GM13977 (cell line): ENCODE measurements around the gene PPIH.
A peak's percentile ranks its signal among the peaks of the same experiment; 100 is the strongest.

Experiments
- DNase-seq: peaks from one replicate; pipeline ENCODE4 v3.0.0; 2012; ENCODE audit warnings: low spot score
- CTCF ChIP-seq: IDR thresholded peaks from 2 replicates; pipeline ENCODE4 v1.5.1; 2012; ENCODE audit warnings: mild to moderate bottlenecking, control low read depth; ENCODE audit not compliant: insufficient read depth; ENCODE audit errors: extremely low read depth, missing control alignments
- in situ Hi-C: fragments of 300-500 bp; cut with MboI; formaldehyde crosslinking; loops from one replicate; pipeline ENCODE4 v1.12.0; 2022; ENCODE audit warnings: low sequenced_read_pairs, low pct_unique_long_range_greater_than_20kb, mixed read lengths, inconsistent platforms; ENCODE audit not compliant: unreplicated experiment

PPIH gene

GRCh38 chr1:42646056-42646455, 12.2 kb upstream of the PPIH start:
- no peak for DNase-seq
- in situ Hi-C loops = no loop called here

GRCh38 chr1:42657201-42657600, 1.0 kb upstream of the PPIH start:
- no peak for DNase-seq

More at GRCh38 chr1:42646056-42646455, 12.2 kb upstream of the PPIH start:
- TF ChIP-seq CTCF = no peak

GRCh38 chr1:42658877-42659337, 684 bp downstream of the PPIH start:
- no peak for TF ChIP-seq CTCF
- DNase-seq = no peak
- in situ Hi-C loops = no loop called here

More at GRCh38 chr1:42657201-42657600, 1.0 kb upstream of the PPIH start:
- in situ Hi-C loops = no loop called here
- no peak for TF ChIP-seq CTCF

GRCh38 chr1:42660907-42661500, 2.8 kb downstream of the PPIH start:
- no peak for TF ChIP-seq CTCF
- in situ Hi-C loops = no loop called here
- DNase-seq = peak; percentile 37

- TF ChIP-seq CTCF = no peak
- DNase-seq = no peak
- in situ Hi-C loops = no loop called here
Observed at GRCh38 chr1:42669936-42670335, 11.7 kb downstream of the PPIH start.

- in situ Hi-C loops = no loop called here
- TF ChIP-seq CTCF = no peak
- DNase-seq = no peak
Observed at GRCh38 chr1:42670425-42670824, 12.2 kb downstream of the PPIH start.
